Body of pancreas (tissue), 4 donors: ENCODE data around the gene RPTOR. TPM values are rescaled to one million over a fixed set of nuclear protein-coding genes. Genes with fewer than 3 reads are reported as not detected.

ENCODE experiments used
- ATAC-seq: fragments of 150-250 bp; one replicate; pipeline ENCODE4 v1.9.1; 2016
- DNase-seq, 4 donors: peaks; one replicate each; pipeline ENCODE4 v3.0.0-alpha.2; 2019
- H3K27ac ChIP-seq, 4 donors: fragments of 200-600 bp; sonication (generic); 1 replicate in 3 of 4; 2 replicates in 1 of 4; pipeline versions ENCODE4 v1.5.1 to v1.6.1; 2016 to 2019; ENCODE audit warnings: mild to moderate bottlenecking in 1 of 4, mixed read lengths in 1 of 4, moderate library complexity in 1 of 4
- H3K27me3 ChIP-seq, 2 donors: fragments of 200-600 bp; sonication (generic); one replicate each; pipeline ENCODE4 v1.6.0; 2016; ENCODE audit warnings: mild to moderate bottlenecking in 1 of 2
- H3K36me3 ChIP-seq, 2 donors: fragments of 200-600 bp; sonication (generic); replicated peaks in 1 of 2; 2 replicates each; pipeline ENCODE4 v1.5.1; 2016; ENCODE audit warnings: low read depth in 2 of 2; ENCODE audit not compliant: insufficient read depth in 1 of 2
- H3K4me1 ChIP-seq: fragments of 200-600 bp; sonication (generic); one replicate; pipeline ENCODE4 v1.6.0; 2016
- H3K4me3 ChIP-seq, 2 donors: fragments of 200-600 bp; sonication (generic); 1 replicate in 1 of 2; 2 replicates in 1 of 2; pipeline ENCODE4 v1.5.1; 2016 to 2019
- H3K9me3 ChIP-seq, 3 donors: fragments of 200-600 bp; sonication (generic); 1 replicate in 2 of 3; 2 replicates in 1 of 3; pipeline ENCODE4 v1.5.1; 2016
- CTCF ChIP-seq, 7 experiments: fragments of 450-650 bp in 4 of 7; fragments of 200-600 bp in 3 of 7; sonication (generic) in 3 of 7; IDR thresholded peaks; one replicate each; pipeline ENCODE4 v1.5.1; 2016 to 2019; ENCODE audit warnings: antibody characterized with exemption in 7 of 7
- POLR2A ChIP-seq, 3 donors: fragments of 450-650 bp; IDR thresholded peaks; one replicate each; pipeline ENCODE4 v1.6.1; 2016; ENCODE audit warnings: antibody characterized with exemption in 3 of 3, mild to moderate bottlenecking in 2 of 3
- WGBS, 2 donors: methylation state at CpG; one replicate each; pipeline ENCODE4 v1.1.5; 2017; 5-methylcytosine and 5-hydroxymethylcytosine counted together
- intact Hi-C: fragments of 100-400 bp; cut with DNase I; formaldehyde crosslinking; loops from one replicate; pipeline ENCODE4 v1.15.1; 2023
- total RNA-seq, 2 donors: library from RNA; depleted of rRNA; stranded (reverse); fragments of >200 nt; gene quantifications; one replicate each; pipeline ENCODE4 v1.1.0, GENCODE V29; 2016

RPTOR gene
- total RNA-seq, 2 donors from 2014 or later: 22.3 to 34.3 TPM

- TF ChIP-seq CTCF (IDR thresholded peaks at IDR 0.05) (no peak), POLR2A (IDR thresholded peaks at IDR 0.05) (no peak)
- WGBS, 2 donors: 67 to 81% methylated on average over 5 of the region's 5 CpGs
- Histone ChIP-seq H3K4me3 (no peak overlapping the region), H3K9me3 (no peaks in the 10 kb centered on the region), H3K36me3 (no peaks in the 10 kb centered on the region), H3K27ac (no peak overlapping the region), H3K4me1 (no peaks in the 10 kb centered on the region), H3K27me3 (no peaks in the 10 kb centered on the region)
- intact Hi-C loops: no loop called here
- DNase-seq (no peak), ATAC-seq (no peak)
Observed at GRCh38 chr17:80609757-80610156, 65.1 kb downstream of the RPTOR start.

- intact Hi-C loops: no loop called here
- ATAC-seq (no peak), DNase-seq (no peak)
- TF ChIP-seq CTCF (IDR thresholded peaks at IDR 0.05) (no peak), POLR2A (IDR thresholded peaks at IDR 0.05) (no peak)
- Histone ChIP-seq H3K27ac (no peak overlapping the region), H3K4me3 (peak overlapping the region in 1 of 2 donors; percentile 2), H3K4me1 (no peaks in the 10 kb centered on the region), H3K9me3 (no peaks in the 10 kb centered on the region), H3K36me3 (no peaks in the 10 kb centered on the region), H3K27me3 (no peaks in the 10 kb centered on the region)
- WGBS, 2 donors: 81 to 86% methylated on average over 1 of the region's 1 CpG
Observed at GRCh38 chr17:80611816-80612215, 67.2 kb downstream of the RPTOR start.

- 73 to 80% methylated on average over 15 of the region's 15 CpGs for WGBS, 2 donors
- Histone ChIP-seq H3K36me3 (no peaks in the 10 kb centered on the region), H3K9me3 (no peaks in the 10 kb centered on the region), H3K27ac (no peak overlapping the region), H3K4me3 (no peak overlapping the region), H3K4me1 (no peaks in the 10 kb centered on the region), H3K27me3 (no peaks in the 10 kb centered on the region)
- ATAC-seq (no peak), DNase-seq (no peak)
- TF ChIP-seq CTCF (IDR thresholded peaks at IDR 0.05) (no peak), POLR2A (IDR thresholded peaks at IDR 0.05) (no peak)
- intact Hi-C loops: no loop called here
Observed at GRCh38 chr17:80612997-80613731, 68.5 kb downstream of the RPTOR start.

- WGBS, 2 donors: 81% methylated on average over 11 to 12 of the region's 12 CpGs
- H3K27ac ChIP-seq: no peak overlapping the region
- H3K4me1 ChIP-seq: no peaks in the 10 kb centered on the region
- H3K9me3 ChIP-seq: no peaks in the 10 kb centered on the region
- DNase-seq: no peak
- no peak for TF ChIP-seq POLR2A (IDR thresholded peaks at IDR 0.05)
- no peak for TF ChIP-seq CTCF (IDR thresholded peaks at IDR 0.05)
- H3K36me3 ChIP-seq: no peaks in the 10 kb centered on the region
- no peaks in the 10 kb centered on the region for H3K27me3 ChIP-seq
- intact Hi-C loops: no loop called here
- no peak overlapping the region for H3K4me3 ChIP-seq
- no peak for ATAC-seq
Observed at GRCh38 chr17:80613732-80614071, 69.1 kb downstream of the RPTOR start.
